Measurements from ENCODE around the gene SNAPC5. TPM values are rescaled to one million over a fixed set of nuclear protein-coding genes. Genes with fewer than 3 reads are reported as not detected.

SNAPC5 gene
- total and polyA plus RNA-seq, 2 of the 8 experiments (the other 6 are each of a cell fraction or from before 2014, with no cell fraction given): 18.7 to 23.1 TPM

DNA sequence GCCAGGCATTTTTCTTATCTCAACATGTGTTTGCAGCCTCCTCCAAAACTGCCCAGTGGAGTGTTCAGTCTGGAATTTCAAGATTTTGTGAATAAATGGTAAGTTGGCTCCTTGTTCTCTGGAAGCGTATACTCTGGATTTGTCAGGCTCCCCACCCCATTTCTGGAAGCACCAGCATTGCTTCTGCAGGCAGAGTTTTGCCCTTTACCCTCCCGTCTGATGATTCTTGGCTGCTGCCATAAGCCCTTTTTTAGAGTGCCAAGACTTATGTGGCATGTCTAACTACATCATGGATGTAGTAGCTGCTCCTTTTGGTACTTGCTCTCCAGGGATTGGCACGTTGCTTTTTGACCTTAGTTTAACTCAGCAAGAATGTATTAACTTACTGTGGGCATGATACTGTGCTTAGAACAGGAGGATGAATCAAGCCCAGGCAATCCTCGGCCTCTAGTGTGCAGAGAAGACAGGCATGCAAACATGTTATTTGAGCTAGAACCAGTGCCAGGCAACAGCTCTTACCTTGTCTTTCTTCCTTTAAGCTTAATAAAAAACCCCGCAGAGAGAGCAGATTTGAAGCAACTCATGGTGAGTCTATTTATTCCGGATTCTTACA is 8.3 kb downstream of the SNAPC5 start:
- Histone ChIP-seq H3K23ac (ENCODE audit: insufficient read length) (no peak overlapping the region), H3K4me1 (replicated peaks in 1 of 4; ENCODE audit: control insufficient read depth in 3 of 4, insufficient read depth in 4 of 4, low read length in 3 of 4) (peaks cover 0 to under 1% (median 0%) of the 10 kb centered on the region in 4 experiments; a peak in 1 of 7 replicates), H4K91ac (replicated peaks; ENCODE audit: insufficient read length, low read length) (no peak overlapping the region), H3K9me3 (ENCODE audit: insufficient read depth in 2 of 2, low read depth in 1 of 2, low read length in 1 of 2) (no peaks in the 10 kb centered on the region), H2AFZ (ENCODE audit: low read length) (no peak overlapping the region), H4K5ac (ENCODE audit: insufficient read length, low read depth, low read length) (no peak overlapping the region), H2BK15ac (ENCODE audit: low read length) (no peak overlapping the region), H3K4me2 (ENCODE audit: insufficient read depth in 1 of 2, low read depth in 2 of 2, low read length in 2 of 2) (no peak overlapping the region), H2AK5ac (ENCODE audit: low read depth, low read length) (no peak overlapping the region), H3K56ac (replicated peaks; ENCODE audit: insufficient read length, low read depth, low read length) (no peak overlapping the region), H3K79me1 (ENCODE audit: low read depth, low read length) (peaks cover 2% of the 10 kb centered on the region; the same call in 1 of the 2 replicates), H3K23me2 (ENCODE audit: low read depth, low read length) (no peaks in the 10 kb centered on the region), H3K4ac (replicated peaks; ENCODE audit: insufficient read length, low read depth, low read length) (no peak overlapping the region), H4K8ac (ENCODE audit: extremely low read depth, insufficient read depth, low read length) (no peak overlapping the region), H3K79me2 (ENCODE audit: control insufficient read depth in 1 of 2, insufficient read depth in 2 of 2, low read length in 2 of 2) (no peaks in the 10 kb centered on the region), H2BK5ac (ENCODE audit: low read depth, low read length) (no peak overlapping the region), H3K9ac (replicated peaks in 1 of 4; ENCODE audit: extremely low read depth in 1 of 4, low read depth in 3 of 4, low read length in 3 of 4) (no peak overlapping the region), H4K20me1 (replicated peaks in 1 of 2; ENCODE audit: control insufficient read depth in 1 of 2, insufficient read depth in 2 of 2, low read length in 2 of 2) (peaks cover 0 to 6% of the 10 kb centered on the region in 2 experiments), H3K18ac (ENCODE audit: extremely low read depth, low read length) (no peak overlapping the region), H3K27ac (ENCODE audit: low read depth, low read length) (no peak overlapping the region), H2BK120ac (replicated peaks; ENCODE audit: low read depth, low read length) (no peak overlapping the region), H3K4me3 (ENCODE audit: extremely low read depth in 1 of 4, insufficient read depth in 2 of 4, low read depth in 3 of 4, low read length in 4 of 4) (no peak overlapping the region), H3K27me3 (replicated peaks in 1 of 4; ENCODE audit: control insufficient read depth in 3 of 4, extremely low read depth in 1 of 4, insufficient read depth in 3 of 4, low read length in 3 of 4) (no peaks in the 10 kb centered on the region), H3K36me3 (ENCODE audit: control insufficient read depth in 2 of 4, insufficient read depth in 4 of 4, low read length in 3 of 4) (peaks cover 11 to 75% (median 44%) of the 10 kb centered on the region in 4 experiments), H3K14ac (ENCODE audit: insufficient read length) (no peak overlapping the region), H2BK20ac (ENCODE audit: low read length) (no peak overlapping the region), H2BK12ac (ENCODE audit: low read depth, low read length) (no peak overlapping the region)
- TF ChIP-seq BACH1 (IDR thresholded peaks at IDR 0.05; ENCODE audit: low read length): no peak
- TF ChIP-seq POLR2A (IDR thresholded peaks at IDR 0.05; ENCODE audit: control extremely low read depth in 1 of 2, low read depth in 2 of 2, low read length in 2 of 2): peak in 1 of 2 experiments; percentile 19; a peak in 1 of 3 replicates
- POLR2A ChIA-PET (ENCODE audit: partially characterized antibody): interaction anchor here (0.6 to 6.9 kb wide), 7 partner anchors 10 to 163 kb away, joined by 3 to 56 read pairs (median 4); partner anchors contain the start of genes RPL4, SNAPC5 and ZWILCH
- WGBS, 2 experiments (ENCODE audit: extremely low coverage in 1 of 2, insufficient coverage in 1 of 2, insufficient read length in 1 of 2, insufficient replicate concordance in 2 of 2, low coverage in 1 of 2, low lambda C conversion rate in 2 of 2, missing lambda C conversion rate in 1 of 2): 92% methylated on average over 6 of the region's 6 CpGs; no CpG with 5 or more reads in 1 of the 2 experiments
- FAIRE-seq (no peak), DNase-seq (ENCODE audit: low read depth in 1 of 2, low spot score in 2 of 2) (no peak)
- CTCF ChIA-PET (ENCODE audit: partially characterized antibody): interaction anchor here (1.1 to 6.7 kb wide), 3 partner anchors 8 to 17 kb away, joined by 4 to 44 read pairs (median 5); partner anchors contain the start of gene SNAPC5
